Measurements from ENCODE around the gene ESPN. TPM values are rescaled to one million over a fixed set of nuclear protein-coding genes. Genes with fewer than 3 reads are reported as not detected.

The ESPN gene
- total RNA-seq, 1 donor from 2014 or later, result 0.36 TPM

DNA sequence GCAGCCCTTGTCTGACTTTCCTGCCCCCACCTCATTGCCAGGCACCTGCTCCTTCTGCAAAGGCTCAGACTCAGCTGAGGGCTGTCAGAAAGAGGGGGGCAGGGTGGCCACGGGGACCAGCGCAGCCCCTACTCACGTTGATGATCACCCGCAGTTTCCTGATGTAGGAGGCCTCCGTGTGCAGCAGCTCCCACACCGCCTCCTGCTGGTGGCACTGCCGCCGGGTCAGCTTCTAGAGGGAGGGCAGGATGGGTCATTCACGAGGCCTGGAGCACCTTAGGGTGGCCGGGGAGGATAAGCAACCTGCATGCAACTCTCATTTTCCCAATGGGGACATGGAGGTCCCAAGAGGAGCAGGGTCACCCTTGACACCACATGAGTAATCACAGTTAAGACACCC lies 47.8 kb downstream of the ESPN start:
- TF ChIP-seq, protein P1, sequence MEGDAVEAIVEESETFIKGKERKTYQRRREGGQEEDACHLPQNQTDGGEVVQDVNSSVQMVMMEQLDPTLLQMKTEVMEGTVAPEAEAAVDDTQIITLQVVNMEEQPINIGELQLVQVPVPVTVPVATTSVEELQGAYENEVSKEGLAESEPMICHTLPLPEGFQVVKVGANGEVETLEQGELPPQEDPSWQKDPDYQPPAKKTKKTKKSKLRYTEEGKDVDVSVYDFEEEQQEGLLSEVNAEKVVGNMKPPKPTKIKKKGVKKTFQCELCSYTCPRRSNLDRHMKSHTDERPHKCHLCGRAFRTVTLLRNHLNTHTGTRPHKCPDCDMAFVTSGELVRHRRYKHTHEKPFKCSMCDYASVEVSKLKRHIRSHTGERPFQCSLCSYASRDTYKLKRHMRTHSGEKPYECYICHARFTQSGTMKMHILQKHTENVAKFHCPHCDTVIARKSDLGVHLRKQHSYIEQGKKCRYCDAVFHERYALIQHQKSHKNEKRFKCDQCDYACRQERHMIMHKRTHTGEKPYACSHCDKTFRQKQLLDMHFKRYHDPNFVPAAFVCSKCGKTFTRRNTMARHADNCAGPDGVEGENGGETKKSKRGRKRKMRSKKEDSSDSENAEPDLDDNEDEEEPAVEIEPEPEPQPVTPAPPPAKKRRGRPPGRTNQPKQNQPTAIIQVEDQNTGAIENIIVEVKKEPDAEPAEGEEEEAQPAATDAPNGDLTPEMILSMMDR (IDR thresholded peaks at IDR 0.05; ENCODE audit: unreplicated experiment), result peak; percentile 32
- H3K4me1 Mint-ChIP-seq (ENCODE audit: unreplicated experiment), result peaks cover 5% of the 10 kb centered on the region
- H3K27me3 Mint-ChIP-seq (ENCODE audit: unreplicated experiment), result peaks cover 19% of the 10 kb centered on the region
- no peak overlapping the region for H3K4me3 Mint-ChIP-seq (ENCODE audit: unreplicated experiment)
- no peak overlapping the region for H3K27ac Mint-ChIP-seq (ENCODE audit: unreplicated experiment)
- peak; percentile 47 for DNase-seq (ENCODE audit: low spot score)
- peaks cover 8% of the 10 kb centered on the region for H3K36me3 Mint-ChIP-seq (ENCODE audit: low read depth, unreplicated experiment)
- no peaks in the 10 kb centered on the region for H3K9me3 Mint-ChIP-seq (ENCODE audit: unreplicated experiment)

DNA sequence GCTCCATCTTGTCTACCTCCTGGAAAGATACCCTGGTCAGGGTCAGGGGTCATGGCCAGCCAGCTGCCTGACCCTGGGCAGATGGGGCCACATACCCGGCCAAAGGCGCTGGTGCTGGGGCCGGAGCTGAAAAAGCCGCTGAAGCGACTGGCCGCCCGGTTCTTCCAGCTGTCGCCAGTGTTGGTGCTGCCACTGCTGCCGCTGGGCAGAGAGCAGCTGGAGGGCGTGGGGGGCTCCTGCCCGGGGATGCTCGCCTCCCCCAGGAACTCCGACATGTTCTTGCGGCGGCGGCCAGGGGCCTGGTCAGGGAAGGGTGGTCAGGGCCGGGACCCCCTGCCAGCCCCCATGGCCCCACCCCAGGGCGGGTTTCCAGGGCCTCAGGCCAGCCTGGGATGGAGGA lies 48.6 kb downstream of the ESPN start:
- no peaks in the 10 kb centered on the region for H3K9me3 Mint-ChIP-seq (ENCODE audit: unreplicated experiment)
- DNase-seq (ENCODE audit: low spot score), result no peak
- peaks cover 8% of the 10 kb centered on the region for H3K4me1 Mint-ChIP-seq (ENCODE audit: unreplicated experiment)
- H3K27ac Mint-ChIP-seq (ENCODE audit: unreplicated experiment), result no peak overlapping the region
- no peak overlapping the region for H3K4me3 Mint-ChIP-seq (ENCODE audit: unreplicated experiment)
- peaks cover 16% of the 10 kb centered on the region for H3K27me3 Mint-ChIP-seq (ENCODE audit: unreplicated experiment)
- H3K36me3 Mint-ChIP-seq (ENCODE audit: low read depth, unreplicated experiment), result peaks cover 8% of the 10 kb centered on the region
- TF ChIP-seq, protein P1 (IDR thresholded peaks at IDR 0.05; ENCODE audit: unreplicated experiment), result no peak

DNA sequence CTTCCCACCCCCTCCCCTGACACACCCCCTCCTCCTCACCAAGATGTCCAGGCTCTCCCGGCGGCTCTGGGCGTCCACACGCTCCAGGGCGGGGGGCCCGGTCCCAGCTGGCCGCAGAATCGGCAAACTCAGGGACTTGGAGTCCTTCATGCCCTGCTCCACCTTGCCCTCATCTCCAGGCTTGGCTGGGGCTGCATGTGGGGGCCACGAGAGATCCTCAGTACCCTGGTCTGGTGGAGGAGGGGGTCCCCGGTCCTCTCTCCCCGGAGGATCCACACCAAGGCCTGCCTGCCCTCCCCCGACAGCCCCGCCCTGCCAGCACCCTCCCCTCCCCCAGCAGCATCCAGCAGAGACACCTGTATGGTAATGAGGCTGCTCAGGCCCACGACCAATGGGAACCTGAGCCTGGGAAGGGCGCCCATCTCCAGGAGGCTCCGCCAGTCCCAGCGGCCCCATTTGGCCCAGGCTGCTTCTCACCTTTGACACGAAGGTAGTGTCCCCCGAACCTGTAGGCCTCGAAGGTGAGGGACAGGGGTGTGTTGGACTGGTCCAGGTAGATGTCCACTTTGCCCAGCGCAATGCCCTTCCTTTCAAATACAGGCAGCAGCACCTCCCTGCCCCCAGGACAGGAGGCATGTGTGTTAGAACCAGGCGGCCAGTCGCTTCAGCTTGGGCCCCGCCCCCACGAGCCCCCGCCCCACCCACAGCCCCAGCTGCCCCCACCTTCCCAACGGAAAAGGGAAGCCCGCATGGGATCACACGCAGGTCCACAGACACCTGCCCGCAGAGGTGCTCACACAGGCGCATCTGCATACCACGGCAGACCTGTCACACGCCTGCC lies 49.6 kb downstream of the ESPN start:
- H3K36me3 Mint-ChIP-seq (ENCODE audit: low read depth, unreplicated experiment), result peaks cover 9% of the 10 kb centered on the region
- TF ChIP-seq, protein P1 (IDR thresholded peaks at IDR 0.05; ENCODE audit: unreplicated experiment), result no peak
- H3K27me3 Mint-ChIP-seq (ENCODE audit: unreplicated experiment), result peaks cover 10% of the 10 kb centered on the region
- no peak overlapping the region for H3K4me3 Mint-ChIP-seq (ENCODE audit: unreplicated experiment)
- H3K27ac Mint-ChIP-seq (ENCODE audit: unreplicated experiment), result no peak overlapping the region
- no peak for DNase-seq (ENCODE audit: low spot score)
- peaks cover 10% of the 10 kb centered on the region for H3K4me1 Mint-ChIP-seq (ENCODE audit: unreplicated experiment)
- no peaks in the 10 kb centered on the region for H3K9me3 Mint-ChIP-seq (ENCODE audit: unreplicated experiment)

DNA sequence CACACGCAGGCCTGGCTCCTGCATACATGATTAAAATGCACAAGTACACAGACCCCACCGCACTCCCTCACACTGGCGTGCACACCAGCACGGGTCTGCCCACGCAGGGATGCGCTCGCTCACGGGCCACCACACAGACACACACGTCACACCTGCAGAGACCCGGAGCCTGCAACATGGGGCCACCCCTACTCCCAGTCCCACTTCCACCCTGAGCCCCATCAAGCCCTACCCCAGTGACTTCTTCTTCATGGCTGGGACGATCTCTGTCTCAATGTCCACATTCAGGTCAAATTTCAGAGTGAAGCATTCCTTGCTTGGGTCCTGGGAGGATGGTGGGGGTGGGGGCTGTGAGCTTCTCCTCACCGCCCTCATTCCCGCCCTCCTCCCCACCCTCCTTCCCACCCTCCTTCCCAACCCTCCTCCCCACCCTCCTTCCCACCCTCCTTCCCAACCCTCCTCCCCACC lies 50.3 kb downstream of the ESPN start:
- H3K27me3 Mint-ChIP-seq (ENCODE audit: unreplicated experiment), result peaks cover 9% of the 10 kb centered on the region
- H3K36me3 Mint-ChIP-seq (ENCODE audit: low read depth, unreplicated experiment), result peaks cover 8% of the 10 kb centered on the region
- no peaks in the 10 kb centered on the region for H3K9me3 Mint-ChIP-seq (ENCODE audit: unreplicated experiment)
- no peak overlapping the region for H3K27ac Mint-ChIP-seq (ENCODE audit: unreplicated experiment)
- no peak overlapping the region for H3K4me3 Mint-ChIP-seq (ENCODE audit: unreplicated experiment)
- TF ChIP-seq, protein P1 (IDR thresholded peaks at IDR 0.05; ENCODE audit: unreplicated experiment), result no peak
- H3K4me1 Mint-ChIP-seq (ENCODE audit: unreplicated experiment), result peaks cover 10% of the 10 kb centered on the region
- DNase-seq (ENCODE audit: low spot score), result no peak
